SK-N-SH treated with all-trans-retinoic acid at 6 μM for 48 hours (cell line): Measurements from ENCODE around the gene CHSY3.

Experiments used
- BACH2 ChIP-seq: fragments of 250-450 bp; sonication (Bioruptor Pico); IDR thresholded peaks from 2 replicates; pipeline ENCODE4 v1.9.0; 2021; ENCODE audit warnings: mild to moderate bottlenecking, borderline replicate concordance
- ESRRG ChIP-seq: fragments of 250-450 bp; sonication (Bioruptor Pico); IDR thresholded peaks from 2 replicates; pipeline ENCODE4 v1.6.1; 2021; ENCODE audit warnings: mild to moderate bottlenecking
- PPARA ChIP-seq: fragments of 250-450 bp; sonication (Bioruptor Pico); IDR thresholded peaks from 2 replicates; pipeline ENCODE4 v1.5.0; 2020; ENCODE audit warnings: mild to moderate bottlenecking, borderline replicate concordance
- RARB ChIP-seq: fragments of 250-450 bp; sonication (Bioruptor Pico); IDR thresholded peaks from 2 replicates; pipeline ENCODE4 v1.8.0; 2021; ENCODE audit warnings: mild to moderate bottlenecking, moderate library complexity
- SNAI2 ChIP-seq: fragments of 250-450 bp; sonication (Bioruptor Pico); IDR thresholded peaks from 2 replicates; pipeline ENCODE4 v1.5.0; 2020; ENCODE audit warnings: mild to moderate bottlenecking, moderate library complexity
- TOX ChIP-seq: fragments of 250-450 bp; sonication (Bioruptor Pico); IDR thresholded peaks from 2 replicates; pipeline ENCODE4 v1.8.0; 2021; ENCODE audit warnings: mild to moderate bottlenecking, moderate library complexity, borderline replicate concordance
- ZNF565 ChIP-seq: fragments of 450-650 bp; formaldehyde crosslinking; conservative IDR thresholded peaks from 2 replicates; pipeline ENCODE4 v1.5.0; 2020; ENCODE audit warnings: low read depth, mild to moderate bottlenecking, moderate library complexity
- TF ChIP-seq, protein P1 (sequence below): fragments of 250-450 bp; sonication (Bioruptor Pico); IDR thresholded peaks from 2 replicates; pipeline ENCODE4 v1.8.0; 2021; ENCODE audit warnings: low read depth, mild to moderate bottlenecking, moderate library complexity, borderline replicate concordance

GRCh38 chr5:130110328-130110727 lies 206.1 kb downstream of the CHSY3 start:
- TF ChIP-seq, protein P1, sequence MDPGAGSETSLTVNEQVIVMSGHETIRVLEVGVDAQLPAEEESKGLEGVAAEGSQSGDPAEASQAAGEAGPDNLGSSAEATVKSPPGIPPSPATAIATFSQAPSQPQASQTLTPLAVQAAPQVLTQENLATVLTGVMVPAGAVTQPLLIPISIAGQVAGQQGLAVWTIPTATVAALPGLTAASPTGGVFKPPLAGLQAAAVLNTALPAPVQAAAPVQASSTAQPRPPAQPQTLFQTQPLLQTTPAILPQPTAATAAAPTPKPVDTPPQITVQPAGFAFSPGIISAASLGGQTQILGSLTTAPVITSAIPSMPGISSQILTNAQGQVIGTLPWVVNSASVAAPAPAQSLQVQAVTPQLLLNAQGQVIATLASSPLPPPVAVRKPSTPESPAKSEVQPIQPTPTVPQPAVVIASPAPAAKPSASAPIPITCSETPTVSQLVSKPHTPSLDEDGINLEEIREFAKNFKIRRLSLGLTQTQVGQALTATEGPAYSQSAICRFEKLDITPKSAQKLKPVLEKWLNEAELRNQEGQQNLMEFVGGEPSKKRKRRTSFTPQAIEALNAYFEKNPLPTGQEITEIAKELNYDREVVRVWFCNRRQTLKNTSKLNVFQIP, result no peak
- TF ChIP-seq RARB (CRISPR knock-in tag) (no peak), ZNF565 (CRISPR knock-in tag) (no peak), SNAI2 (CRISPR knock-in tag) (no peak), ESRRG (CRISPR knock-in tag) (no peak), TOX (CRISPR knock-in tag) (no peak), PPARA (CRISPR knock-in tag) (no peak), BACH2 (CRISPR knock-in tag) (no peak)
